ENCODE results near the gene S1PR3. TPM values are rescaled to one million over a fixed set of nuclear protein-coding genes. Genes with fewer than 3 reads are reported as not detected.

S1PR3 gene
- polyA plus RNA-seq, 4 donors, result 0.22 to 6.1 (median 3.3) TPM

DNA sequence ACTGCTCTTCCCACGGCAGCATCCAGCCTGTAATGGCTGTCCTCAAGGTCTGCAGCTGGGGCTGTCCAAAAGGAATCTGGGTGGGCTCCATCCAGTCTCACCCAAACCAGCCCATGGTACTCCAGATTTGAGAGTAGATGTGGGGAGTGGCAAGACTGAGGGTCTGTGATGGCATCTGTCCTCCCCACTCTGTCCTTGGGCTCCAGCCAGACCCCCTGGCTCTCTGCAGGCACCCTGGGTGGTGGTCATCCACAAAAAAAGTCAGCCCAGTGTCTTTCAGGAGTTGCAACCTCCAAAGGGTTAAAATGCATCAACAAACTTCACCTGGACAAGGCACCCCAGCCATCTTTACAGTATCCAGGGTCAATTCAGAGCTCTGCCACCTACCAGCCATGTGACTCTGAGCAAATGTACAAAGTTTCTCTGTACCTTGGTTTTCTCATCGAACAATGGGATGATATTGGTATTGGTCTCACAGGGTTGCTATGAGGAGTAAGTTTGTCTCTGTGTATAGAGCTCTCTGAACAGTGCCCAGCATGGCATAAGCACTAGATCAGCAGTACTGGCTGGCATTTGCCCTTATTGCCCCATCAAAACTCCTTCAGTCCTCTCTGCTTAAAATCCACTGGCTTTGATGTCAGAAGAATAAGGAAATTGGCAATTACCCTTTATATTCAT, 7.3 kb upstream of the S1PR3 start:
- Histone ChIP-seq H3K4me1 (ENCODE audit: control insufficient read depth in 3 of 3, insufficient read depth in 2 of 3, low read depth in 1 of 3, low read length in 2 of 3) (no peaks in the 10 kb centered on the region), H3K36me3 (ENCODE audit: control insufficient read depth in 3 of 3, insufficient read depth in 2 of 3, low read depth in 1 of 3, low read length in 3 of 3) (no peaks in the 10 kb centered on the region), H3K27ac (ENCODE audit: low read depth in 1 of 3, low read length in 2 of 3) (no peak overlapping the region), H3K9me3 (ENCODE audit: control insufficient read depth in 2 of 2, insufficient read depth in 1 of 2, low read depth in 1 of 2, low read length in 1 of 2) (no peaks in the 10 kb centered on the region), H3K27me3 (ENCODE audit: control insufficient read depth in 3 of 3, insufficient read depth in 3 of 3, low read length in 3 of 3) (no peaks in the 10 kb centered on the region), H3K4me3 (ENCODE audit: low read depth in 1 of 3, low read length in 3 of 3) (no peak overlapping the region)
- FAIRE-seq (no peak), DNase-seq (no peak)
- WGBS, 3 donors, result 49 to 71% (median 64%) methylated on average over 2 of the region's 2 CpGs

DNA sequence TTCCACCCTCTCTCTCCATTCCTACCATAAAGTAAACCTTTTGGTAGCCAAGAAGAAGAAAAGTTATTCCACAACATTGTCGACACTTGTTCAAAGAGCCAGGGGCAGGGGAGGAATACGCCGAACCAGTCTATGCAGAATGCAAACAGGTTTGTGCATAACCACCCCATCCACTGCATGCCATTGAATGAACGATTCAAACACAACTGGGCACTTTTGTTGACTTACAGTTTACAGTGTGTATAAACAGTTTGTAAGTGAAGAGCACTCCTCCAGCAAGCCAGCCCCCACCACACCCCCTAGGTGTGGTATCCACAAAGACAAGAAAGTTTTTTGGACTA, 6.8 kb upstream of the S1PR3 start:
- H3K27ac ChIP-seq (ENCODE audit: low read depth in 1 of 3, low read length in 2 of 3), result no peak overlapping the region
- no peak overlapping the region for H3K4me3 ChIP-seq (ENCODE audit: low read depth in 1 of 3, low read length in 3 of 3)
- whole genome bisulfite sequencing, 3 donors, result 86 to 87% (median 87%) methylated on average over 4 of the region's 4 CpGs
- no peaks in the 10 kb centered on the region for H3K4me1 ChIP-seq (ENCODE audit: control insufficient read depth in 3 of 3, insufficient read depth in 2 of 3, low read depth in 1 of 3, low read length in 2 of 3)
- H3K9me3 ChIP-seq (ENCODE audit: control insufficient read depth in 2 of 2, insufficient read depth in 1 of 2, low read depth in 1 of 2, low read length in 1 of 2), result no peaks in the 10 kb centered on the region
- FAIRE-seq (no peak), DNase-seq (no peak)
- H3K36me3 ChIP-seq (ENCODE audit: control insufficient read depth in 3 of 3, insufficient read depth in 2 of 3, low read depth in 1 of 3, low read length in 3 of 3), result no peaks in the 10 kb centered on the region
- H3K27me3 ChIP-seq (ENCODE audit: control insufficient read depth in 3 of 3, insufficient read depth in 3 of 3, low read length in 3 of 3), result no peaks in the 10 kb centered on the region

DNA sequence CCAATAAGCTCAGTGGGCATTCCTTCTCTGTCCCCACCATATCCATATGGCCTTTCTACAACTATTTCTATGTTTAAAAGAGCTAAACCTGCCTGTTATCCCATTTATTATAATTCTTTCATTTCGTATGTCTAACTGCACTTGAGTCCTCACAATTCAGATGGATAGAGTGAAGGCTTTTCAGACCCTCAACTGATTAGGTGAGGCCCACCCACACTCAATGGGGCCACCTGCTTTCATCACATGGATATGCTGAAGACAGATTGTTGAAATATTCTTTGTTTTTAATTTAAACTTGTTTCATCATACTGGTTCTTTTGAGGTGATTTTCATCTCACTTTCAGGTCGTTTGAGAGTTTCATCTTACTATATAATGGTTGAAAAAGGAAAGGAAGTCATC, 5.7 kb upstream of the S1PR3 start:
- WGBS, 3 donors, result 65 to 80% (median 70%) methylated on average over 2 of the region's 2 CpGs
- Histone ChIP-seq H3K27me3 (ENCODE audit: control insufficient read depth in 3 of 3, insufficient read depth in 3 of 3, low read length in 3 of 3) (peaks cover 0 to 6% (median 0%) of the 10 kb centered on the region in 3 donors), H3K4me3 (ENCODE audit: low read depth in 1 of 3, low read length in 3 of 3) (no peak overlapping the region), H3K4me1 (ENCODE audit: control insufficient read depth in 3 of 3, insufficient read depth in 2 of 3, low read depth in 1 of 3, low read length in 2 of 3) (peaks cover 0 to 2% (median 0%) of the 10 kb centered on the region in 3 donors), H3K36me3 (ENCODE audit: control insufficient read depth in 3 of 3, insufficient read depth in 2 of 3, low read depth in 1 of 3, low read length in 3 of 3) (no peaks in the 10 kb centered on the region), H3K9me3 (ENCODE audit: control insufficient read depth in 2 of 2, insufficient read depth in 1 of 2, low read depth in 1 of 2, low read length in 1 of 2) (no peaks in the 10 kb centered on the region), H3K27ac (ENCODE audit: low read depth in 1 of 3, low read length in 2 of 3) (no peak overlapping the region)
- DNase-seq, result no peak
- FAIRE-seq, result no peak

DNA sequence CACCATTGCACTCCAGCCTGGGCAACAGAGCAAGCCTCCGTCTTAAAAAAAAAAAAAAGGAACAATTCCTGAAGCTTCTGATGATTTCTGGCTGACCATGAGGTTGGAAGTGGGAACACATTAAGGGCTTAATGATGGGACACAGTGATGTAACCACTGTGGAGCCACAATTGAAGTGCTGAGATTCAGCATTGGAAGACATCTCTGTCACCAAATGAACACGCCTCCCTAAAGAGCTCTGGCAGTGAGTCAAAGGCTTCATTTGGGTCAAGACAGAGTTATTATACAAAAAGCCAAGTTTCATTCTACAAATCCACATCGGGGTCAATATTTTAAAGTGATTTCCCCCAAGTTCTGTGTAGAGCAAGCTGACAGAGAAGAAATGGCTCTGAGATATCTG, 4.5 kb upstream of the S1PR3 start:
- no peaks in the 10 kb centered on the region for H3K9me3 ChIP-seq (ENCODE audit: control insufficient read depth in 2 of 2, insufficient read depth in 1 of 2, low read depth in 1 of 2, low read length in 1 of 2)
- FAIRE-seq (no peak), DNase-seq (no peak)
- H3K4me1 ChIP-seq (ENCODE audit: control insufficient read depth in 3 of 3, insufficient read depth in 2 of 3, low read depth in 1 of 3, low read length in 2 of 3), result peaks cover 0 to 7% (median 2%) of the 10 kb centered on the region in 3 donors
- H3K27me3 ChIP-seq (ENCODE audit: control insufficient read depth in 3 of 3, insufficient read depth in 3 of 3, low read length in 3 of 3), result peaks cover 0 to 11% (median 0%) of the 10 kb centered on the region in 3 donors
- 70 to 96% (median 82%) methylated on average over 3 of the region's 3 CpGs for WGBS, 3 donors
- H3K27ac ChIP-seq (ENCODE audit: low read depth in 1 of 3, low read length in 2 of 3), result no peak overlapping the region
- no peaks in the 10 kb centered on the region for H3K36me3 ChIP-seq (ENCODE audit: control insufficient read depth in 3 of 3, insufficient read depth in 2 of 3, low read depth in 1 of 3, low read length in 3 of 3)
- H3K4me3 ChIP-seq (ENCODE audit: low read depth in 1 of 3, low read length in 3 of 3), result no peak overlapping the region

DNA sequence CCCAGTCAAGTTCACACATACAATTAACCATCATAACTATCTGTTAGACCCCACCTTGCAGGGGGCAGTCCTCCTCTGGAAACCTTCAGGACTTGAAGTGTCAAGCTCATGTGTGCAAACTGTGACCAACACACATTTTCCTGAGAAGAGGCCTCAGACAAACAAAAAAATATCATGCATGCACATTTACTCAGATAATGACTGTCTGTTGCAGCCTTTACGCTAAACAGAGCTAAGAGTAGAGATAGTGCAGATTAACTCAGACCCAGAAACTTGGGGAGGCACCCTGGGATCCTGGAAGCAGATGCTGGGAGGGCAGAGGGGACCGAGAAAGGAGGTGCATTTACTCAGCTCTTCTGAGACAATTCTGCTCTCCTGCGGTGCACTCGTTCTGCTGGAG, 3.6 kb upstream of the S1PR3 start:
- no peak overlapping the region for H3K27ac ChIP-seq (ENCODE audit: low read depth in 1 of 3, low read length in 2 of 3)
- peaks cover 0 to 11% (median 5%) of the 10 kb centered on the region in 3 donors for H3K4me1 ChIP-seq (ENCODE audit: control insufficient read depth in 3 of 3, insufficient read depth in 2 of 3, low read depth in 1 of 3, low read length in 2 of 3)
- H3K9me3 ChIP-seq (ENCODE audit: control insufficient read depth in 2 of 2, insufficient read depth in 1 of 2, low read depth in 1 of 2, low read length in 1 of 2), result no peaks in the 10 kb centered on the region
- no peak for FAIRE-seq
- DNase-seq, result no peak
- no peaks in the 10 kb centered on the region for H3K36me3 ChIP-seq (ENCODE audit: control insufficient read depth in 3 of 3, insufficient read depth in 2 of 3, low read depth in 1 of 3, low read length in 3 of 3)
- H3K27me3 ChIP-seq (ENCODE audit: control insufficient read depth in 3 of 3, insufficient read depth in 3 of 3, low read length in 3 of 3), result peaks cover 0 to 18% (median 0%) of the 10 kb centered on the region in 3 donors
- no peak overlapping the region for H3K4me3 ChIP-seq (ENCODE audit: low read depth in 1 of 3, low read length in 3 of 3)
- 80 to 89% (median 83%) methylated on average over 4 of the region's 4 CpGs for whole genome bisulfite sequencing, 3 donors

DNA sequence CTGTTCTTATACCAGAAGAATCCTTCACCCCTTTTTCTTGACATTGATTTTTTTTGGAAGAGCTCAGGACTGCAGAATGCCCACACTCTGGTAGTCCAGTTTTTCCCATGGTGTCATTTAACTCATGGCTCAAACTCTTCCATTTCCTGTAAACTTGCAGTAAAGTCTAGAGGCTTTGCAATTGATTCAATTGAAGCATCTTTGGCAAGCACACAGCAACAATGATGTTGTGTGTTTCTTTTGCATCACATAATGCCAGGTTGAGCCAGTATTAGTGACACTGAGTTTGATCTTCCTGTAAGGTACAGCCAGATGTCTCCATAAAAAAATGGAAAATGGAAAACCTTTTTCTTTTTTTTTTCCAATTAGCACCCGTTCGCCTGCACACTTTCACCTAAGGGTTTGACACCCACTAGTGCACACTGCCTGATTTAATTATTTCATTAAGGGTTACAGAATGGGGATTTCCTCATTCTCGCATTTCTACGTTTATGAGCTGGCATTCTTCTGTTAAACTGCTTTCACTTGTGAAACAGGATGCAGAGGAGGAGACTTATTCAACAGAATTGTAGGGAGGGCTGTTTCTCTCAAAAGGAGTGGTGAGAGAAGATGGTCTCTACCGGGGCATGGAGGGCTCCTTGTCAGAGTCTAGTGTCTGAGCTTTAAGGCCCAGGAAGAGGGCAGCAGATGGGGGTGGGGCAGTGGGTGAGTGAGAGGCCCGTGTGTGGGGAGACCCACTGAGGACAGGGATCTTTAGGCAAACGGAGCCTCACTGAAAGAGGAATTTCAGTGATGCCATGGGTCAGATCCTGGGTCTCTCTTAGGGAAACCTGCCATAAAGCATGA, 2.2 kb upstream of the S1PR3 start:
- Histone ChIP-seq H3K27ac (ENCODE audit: low read depth in 1 of 3, low read length in 2 of 3) (peak overlapping the region in 1 of 3 donors; percentile 28), H3K36me3 (ENCODE audit: control insufficient read depth in 3 of 3, insufficient read depth in 2 of 3, low read depth in 1 of 3, low read length in 3 of 3) (no peaks in the 10 kb centered on the region), H3K27me3 (ENCODE audit: control insufficient read depth in 3 of 3, insufficient read depth in 3 of 3, low read length in 3 of 3) (peaks cover 0 to 18% (median 0%) of the 10 kb centered on the region in 3 donors), H3K4me1 (ENCODE audit: control insufficient read depth in 3 of 3, insufficient read depth in 2 of 3, low read depth in 1 of 3, low read length in 2 of 3) (peaks cover 0 to 11% (median 5%) of the 10 kb centered on the region in 3 donors), H3K4me3 (ENCODE audit: low read depth in 1 of 3, low read length in 3 of 3) (no peak overlapping the region), H3K9me3 (ENCODE audit: control insufficient read depth in 2 of 2, insufficient read depth in 1 of 2, low read depth in 1 of 2, low read length in 1 of 2) (no peaks in the 10 kb centered on the region)
- 9 to 21% (median 14%) methylated on average over 7 of the region's 7 CpGs for WGBS, 3 donors
- no peak for FAIRE-seq
- DNase-seq, result no peak

DNA sequence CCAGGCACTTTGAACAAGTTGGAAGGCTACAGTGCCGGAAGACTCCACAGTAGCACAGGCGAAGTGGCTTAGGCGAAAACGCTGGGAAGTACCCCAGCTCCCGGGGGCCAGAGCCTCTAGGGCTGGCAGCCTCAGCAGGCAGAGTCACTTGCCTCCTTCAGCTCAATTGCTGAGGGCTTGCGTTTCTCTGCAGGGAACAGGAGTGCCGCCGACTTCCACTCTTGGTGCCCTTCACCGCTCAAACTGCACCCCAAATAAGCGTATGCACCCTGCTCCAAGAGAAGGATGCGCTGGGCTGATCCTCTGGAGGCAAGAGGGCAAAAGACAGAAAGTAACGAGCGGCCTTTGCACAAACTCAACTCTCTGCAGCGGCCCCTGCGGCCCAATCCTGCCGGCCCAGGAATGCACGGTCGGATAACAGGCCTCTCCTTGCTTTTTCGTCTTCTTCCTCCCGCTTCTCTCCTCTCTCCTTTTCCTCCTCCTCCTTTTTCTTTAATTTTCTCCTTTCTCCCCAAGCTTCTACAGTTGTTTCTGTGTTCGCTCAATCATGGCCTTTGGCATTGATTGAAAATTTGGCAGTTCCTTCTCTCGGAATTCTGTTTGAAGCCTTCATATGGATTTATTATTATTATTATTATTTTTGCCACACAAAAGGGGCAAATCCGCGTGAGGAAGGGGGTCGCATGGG, 1.1 kb upstream of the S1PR3 start:
- DNase-seq (no peak), FAIRE-seq (no peak)
- H3K4me1 ChIP-seq (ENCODE audit: control insufficient read depth in 3 of 3, insufficient read depth in 2 of 3, low read depth in 1 of 3, low read length in 2 of 3), result peaks cover 0 to 11% (median 5%) of the 10 kb centered on the region in 3 donors
- peak overlapping the region in 1 of 3 donors; percentile 47 for H3K4me3 ChIP-seq (ENCODE audit: low read depth in 1 of 3, low read length in 3 of 3)
- peak overlapping the region in 1 of 3 donors; percentile 26 for H3K27ac ChIP-seq (ENCODE audit: low read depth in 1 of 3, low read length in 2 of 3)
- peaks cover 0 to 18% (median 0%) of the 10 kb centered on the region in 3 donors for H3K27me3 ChIP-seq (ENCODE audit: control insufficient read depth in 3 of 3, insufficient read depth in 3 of 3, low read length in 3 of 3)
- 84 to 91% (median 87%) methylated on average over 25 of the region's 25 CpGs for WGBS, 3 donors
- H3K36me3 ChIP-seq (ENCODE audit: control insufficient read depth in 3 of 3, insufficient read depth in 2 of 3, low read depth in 1 of 3, low read length in 3 of 3), result no peaks in the 10 kb centered on the region
- H3K9me3 ChIP-seq (ENCODE audit: control insufficient read depth in 2 of 2, insufficient read depth in 1 of 2, low read depth in 1 of 2, low read length in 1 of 2), result no peaks in the 10 kb centered on the region

DNA sequence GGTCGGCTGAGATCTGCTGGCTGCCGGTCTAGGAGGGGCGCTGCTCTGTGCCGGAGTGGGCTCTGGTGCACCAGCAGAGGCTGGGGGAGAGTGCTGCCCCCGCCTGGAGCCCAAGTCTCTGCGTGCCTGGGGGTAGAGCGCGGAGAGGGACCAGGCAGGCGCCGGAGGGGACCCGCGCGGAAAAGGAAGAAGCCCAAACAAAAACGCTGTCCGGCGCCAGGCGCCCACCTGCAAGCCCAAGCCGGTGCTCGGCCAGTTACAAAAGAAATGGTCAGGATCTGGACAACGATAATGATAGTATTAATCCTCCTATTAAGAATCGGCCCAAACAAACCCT, 571 bp upstream of the S1PR3 start:
- WGBS, 3 donors, result 37 to 65% (median 65%) methylated on average over 21 of the region's 21 CpGs
- FAIRE-seq (no peak), DNase-seq (no peak)
- H3K27me3 ChIP-seq (ENCODE audit: control insufficient read depth in 3 of 3, insufficient read depth in 3 of 3, low read length in 3 of 3), result peaks cover 0 to 18% (median 0%) of the 10 kb centered on the region in 3 donors
- no peaks in the 10 kb centered on the region for H3K9me3 ChIP-seq (ENCODE audit: control insufficient read depth in 2 of 2, insufficient read depth in 1 of 2, low read depth in 1 of 2, low read length in 1 of 2)
- H3K4me1 ChIP-seq (ENCODE audit: control insufficient read depth in 3 of 3, insufficient read depth in 2 of 3, low read depth in 1 of 3, low read length in 2 of 3), result peaks cover 0 to 11% (median 5%) of the 10 kb centered on the region in 3 donors
- H3K4me3 ChIP-seq (ENCODE audit: low read depth in 1 of 3, low read length in 3 of 3), result peak overlapping the region in 2 of 3 donors; percentile 47 to 68
- H3K36me3 ChIP-seq (ENCODE audit: control insufficient read depth in 3 of 3, insufficient read depth in 2 of 3, low read depth in 1 of 3, low read length in 3 of 3), result no peaks in the 10 kb centered on the region
- H3K27ac ChIP-seq (ENCODE audit: low read depth in 1 of 3, low read length in 2 of 3), result peak overlapping the region in 1 of 3 donors; percentile 26

Data from small intestine (tissue), 7 donors.